ENCODE results near the gene SYT1. TPM values are rescaled to one million over a fixed set of nuclear protein-coding genes. Genes with fewer than 3 reads are reported as not detected.
A peak's percentile ranks its signal among the peaks of the same experiment; 100 is the strongest.

SYT1 gene
- total and polyA plus RNA-seq, 12 donors, result 0.03 to 0.36 (median 0.15) TPM; not detected in 5

GRCh38 chr12:79333144-79333543 is 468.6 kb downstream of the SYT1 start:
- intact Hi-C loops (cut with DNase I), result no loop called here
- H3K4me1 ChIP-seq, result no peaks in the 10 kb centered on the region
- ATAC-seq, result no peak
- no peak for DNase-seq
- H3K27ac ChIP-seq, result no peak overlapping the region
- no peak for TF ChIP-seq CTCF (IDR thresholded peaks at IDR 0.05)
- no peaks in the 10 kb centered on the region for H3K36me3 ChIP-seq
- H3K9me3 ChIP-seq, result no peaks in the 10 kb centered on the region
- H3K27me3 ChIP-seq, result peaks cover 0 to 7% (median 0%) of the 10 kb centered on the region in 7 donors
- H3K4me3 ChIP-seq, result no peak overlapping the region
- 94% methylated on average over 3 of the region's 3 CpGs for WGBS, 2 donors

- no peak overlapping the region for H3K4me3 ChIP-seq
- ATAC-seq (no peak), DNase-seq (no peak)
- no peaks in the 10 kb centered on the region for H3K4me1 ChIP-seq
- TF ChIP-seq CTCF (IDR thresholded peaks at IDR 0.05), result no peak
- WGBS, 2 donors, result 69 to 75% methylated on average over 5 of the region's 5 CpGs
- peaks cover 0 to 7% (median 0%) of the 10 kb centered on the region in 7 donors for H3K27me3 ChIP-seq
- peaks cover 0 to 6% (median 0%) of the 10 kb centered on the region in 11 donors for H3K9me3 ChIP-seq
- intact Hi-C loops (cut with DNase I), result no loop called here
- H3K36me3 ChIP-seq, result no peaks in the 10 kb centered on the region
- no peak overlapping the region for H3K27ac ChIP-seq
These were observed 473.2 kb downstream of the SYT1 start for GRCh38 chr12:79337662-79338290.

- Histone ChIP-seq H3K9me3 (no peaks in the 10 kb centered on the region), H3K4me3 (no peak overlapping the region), H3K27me3 (peaks cover 0 to 8% (median 0%) of the 10 kb centered on the region in 7 donors), H3K27ac (no peak overlapping the region), H3K4me1 (no peaks in the 10 kb centered on the region), H3K36me3 (no peaks in the 10 kb centered on the region)
- intact Hi-C loops (cut with DNase I), result no loop called here
- WGBS, 2 donors, result 55 to 56% methylated on average over 5 of the region's 5 CpGs
- ATAC-seq, result peak in 2 of 8 donors; percentile 64 to 76
- TF ChIP-seq CTCF (IDR thresholded peaks at IDR 0.05), result peak; percentile 28 to 66 (median 55)
- peak in 1 of 2 donors; percentile 9 for DNase-seq
These were observed 480.6 kb downstream of the SYT1 start for GRCh38 chr12:79344855-79345847.

- no peak overlapping the region for H3K27ac ChIP-seq
- intact Hi-C loops (cut with DNase I), result no loop called here
- TF ChIP-seq CTCF (IDR thresholded peaks at IDR 0.05), result no peak
- no peaks in the 10 kb centered on the region for H3K9me3 ChIP-seq
- DNase-seq (no peak), ATAC-seq (peak in 1 of 8 donors; percentile 42)
- H3K27me3 ChIP-seq, result peaks cover 0 to 8% (median 0%) of the 10 kb centered on the region in 7 donors
- no peaks in the 10 kb centered on the region for H3K4me1 ChIP-seq
- H3K36me3 ChIP-seq, result no peaks in the 10 kb centered on the region
- H3K4me3 ChIP-seq, result no peak overlapping the region
- WGBS, 2 donors, result 38 to 61% methylated on average over 1 of the region's 1 CpG
These were observed 483.3 kb downstream of the SYT1 start for GRCh38 chr12:79347866-79348265.

All from heart right ventricle (tissue), 16 donors.